DMS114 treated with DMSO at 0.1 percent for 48 hours (cell line): ENCODE results near the gene MYCBP.
"Not testable (repeated sequence)": the region's sequence is repeated elsewhere in the genome, so short reads cannot be mapped to it uniquely, and the experiment has no call there.

Experiments
- DNase-seq: peaks from one replicate; lab custom pipeline; 2025; ENCODE audit not compliant: unreplicated experiment; lab: John Stamatoyannopoulos, UW

Gene MYCBP

GRCh38 chr1:38867208-38867607, 5.9 kb downstream of the MYCBP start:
- no peak for DNase-seq

GRCh38 chr1:38865112-38865715, 7.9 kb downstream of the MYCBP start:
- DNase-seq: no peak

- DNase-seq: no peak
Measured at GRCh38 chr1:38860454-38860795, 12.7 kb downstream of the MYCBP start.

- peak; percentile 95 for DNase-seq
Measured at GRCh38 chr1:38859561-38860453, 13.3 kb downstream of the MYCBP start, which contains the start of gene RRAGC. Gene RRAGC, minus strand, starts transcription at chr1:38859772. Its CDS starts 126 bp downstream, at chr1:38859646.

GRCh38 chr1:38858833-38859560, 14.2 kb downstream of the MYCBP start:
- no peak for DNase-seq

GRCh38 chr1:38852780-38853179, 20.4 kb downstream of the MYCBP start:
- DNase-seq: no peak

GRCh38 chr1:38848071-38848470, 25.1 kb downstream of the MYCBP start:
- DNase-seq: no peak

- no peak for DNase-seq
Measured at GRCh38 chr1:38846210-38846609, 26.9 kb downstream of the MYCBP start.

- not testable (repeated sequence) for DNase-seq
Measured at GRCh38 chr1:38845088-38845487, 28.1 kb downstream of the MYCBP start.

- no peak for DNase-seq
Measured at GRCh38 chr1:38840281-38840680, 32.9 kb downstream of the MYCBP start.

GRCh38 chr1:38839363-38839762, 33.8 kb downstream of the MYCBP start:
- DNase-seq: no peak

- DNase-seq: not testable (repeated sequence)
Measured at GRCh38 chr1:38836316-38836715, 36.8 kb downstream of the MYCBP start.

- peak; percentile 88 for DNase-seq
Measured at GRCh38 chr1:38834937-38835827, 38.0 kb downstream of the MYCBP start.

GRCh38 chr1:38834221-38834782, 38.8 kb downstream of the MYCBP start:
- no peak for DNase-seq

- DNase-seq: no peak
Measured at GRCh38 chr1:38833146-38833545, 40.0 kb downstream of the MYCBP start.

- DNase-seq: no peak
Measured at GRCh38 chr1:38832370-38832734, 40.8 kb downstream of the MYCBP start.

GRCh38 chr1:38831731-38832369, 41.3 kb downstream of the MYCBP start:
- no peak for DNase-seq

GRCh38 chr1:38829368-38829767, 43.8 kb downstream of the MYCBP start:
- DNase-seq: no peak

- no peak for DNase-seq
Measured at GRCh38 chr1:38827318-38827717, 45.8 kb downstream of the MYCBP start.

GRCh38 chr1:38826886-38827285, 46.3 kb downstream of the MYCBP start:
- no peak for DNase-seq
